Endothelial cell of umbilical vein (primary cell): ENCODE results near the gene POLR3B. TPM values are rescaled to one million over a fixed set of nuclear protein-coding genes. Genes with fewer than 3 reads are reported as not detected.

Experiments
- BruUV-seq: library from RNA; stranded (reverse); fragments of 400-500 nt; replicated peaks from 2 replicates; lab custom pipeline; 2021; lab: Mats Ljungman, UMichigan
- CTCF ChIA-PET: fragments of 300-600, 350-600 bp; sonication (Branson Sonifier 250); formaldehyde crosslinking; loops from one replicate; lab custom pipeline; 2021; ENCODE audit warnings: antibody characterized with exemption, inconsistent platforms; lab: Charles Lee
- POLR2A ChIA-PET: fragments of 300-600, 350-600 bp; sonication (Branson Sonifier 250); formaldehyde crosslinking; loops from one replicate; lab custom pipeline; 2021; ENCODE audit warnings: antibody characterized with exemption, inconsistent platforms; lab: Charles Lee
- DNase-seq: peaks from one replicate; pipeline ENCODE4 v3.0.0-alpha.2; 2011; ENCODE audit warnings: low read depth, low spot score
- FAIRE-seq: peaks from 2 replicates; lab custom pipeline; 2011; peaks lifted over from hg19 to GRCh38; lab: Jason Lieb, UNC
- H2AFZ ChIP-seq: 2 replicates; pipeline ENCODE4 v1.6.0; 2012; ENCODE audit warnings: low read depth, low read length, control low read depth, inconsistent platforms
- H3K27ac ChIP-seq: 2 replicates; pipeline ENCODE4 v1.5.1; 2011; ENCODE audit warnings: low read depth, mild to moderate bottlenecking, control low read depth, low read length, moderate library complexity; ENCODE audit not compliant: insufficient read depth
- H3K27me3 ChIP-seq, 2 experiments: 2 replicates each; pipeline versions ENCODE4 v1.6.0 to v1.6.1; 2011; ENCODE audit warnings: low read length in 2 of 2, mixed read lengths in 1 of 2; ENCODE audit not compliant: control insufficient read depth in 2 of 2, insufficient read depth in 2 of 2
- H3K36me3 ChIP-seq, 2 experiments: 2 replicates in 1 of 2; 3 replicates in 1 of 2; pipeline ENCODE4 v1.5.1; 2011; ENCODE audit warnings: low read length in 2 of 2, mild to moderate bottlenecking in 1 of 2, moderate library complexity in 1 of 2; ENCODE audit not compliant: control insufficient read depth in 2 of 2, insufficient read depth in 2 of 2; ENCODE audit errors: extremely low read depth in 1 of 2
- H3K4me1 ChIP-seq: 3 replicates; pipeline ENCODE4 v1.5.1; 2011; ENCODE audit warnings: mild to moderate bottlenecking, low read length; ENCODE audit not compliant: control insufficient read depth, insufficient read depth; ENCODE audit errors: extremely low read depth
- H3K4me2 ChIP-seq: 2 replicates; pipeline ENCODE4 v1.6.1; 2011; ENCODE audit warnings: low read length, control low read depth, mixed read lengths; ENCODE audit not compliant: insufficient read depth
- H3K4me3 ChIP-seq, 3 experiments: fragments of 200-600 bp in 1 of 3; sonication (generic), shearing (Covaris generic) in 1 of 3; replicated peaks in 1 of 3; 2 replicates each; pipeline ENCODE4 v1.5.1; 2011 to 2016; ENCODE audit warnings: control low read depth in 3 of 3, low read length in 3 of 3, mild to moderate bottlenecking in 2 of 3, inconsistent platforms in 1 of 3, low read depth in 1 of 3, moderate library complexity in 1 of 3; ENCODE audit not compliant: insufficient read depth in 1 of 3
- H3K79me2 ChIP-seq: 2 replicates; pipeline ENCODE4 v1.6.0; 2012; ENCODE audit warnings: low read length, inconsistent platforms; ENCODE audit not compliant: control insufficient read depth, insufficient read depth
- H3K9ac ChIP-seq: replicated peaks from 2 replicates; pipeline ENCODE3; 2011; ENCODE audit warnings: low read length, control low read depth; ENCODE audit not compliant: insufficient read depth; ENCODE audit errors: extremely low read depth
- H3K9me1 ChIP-seq: replicated peaks from 3 replicates; pipeline ENCODE4 v1.6.0; 2011; ENCODE audit warnings: mild to moderate bottlenecking, low read length; ENCODE audit not compliant: control insufficient read depth, insufficient read depth; ENCODE audit errors: extremely low read depth
- H3K9me3 ChIP-seq: replicated peaks from 2 replicates; pipeline ENCODE4 v1.5.1; 2012; ENCODE audit warnings: low read length, inconsistent platforms; ENCODE audit not compliant: control insufficient read depth, insufficient read depth
- H4K20me1 ChIP-seq: replicated peaks from 2 replicates; pipeline ENCODE3; 2011; ENCODE audit warnings: mild to moderate bottlenecking, low read length; ENCODE audit not compliant: control insufficient read depth, insufficient read depth; ENCODE audit errors: extremely low read depth
- CTCF ChIP-seq, 2 donors: IDR thresholded peaks; 1 replicate in 1 of 2; 2 replicates in 1 of 2; pipeline ENCODE4 v1.5.1; 2011; ENCODE audit warnings: low read length in 2 of 2, mild to moderate bottlenecking in 2 of 2, moderate library complexity in 2 of 2, control low read depth in 1 of 2, inconsistent platforms in 1 of 2, low read depth in 1 of 2; ENCODE audit not compliant: insufficient read depth in 1 of 2; ENCODE audit errors: extremely low read depth in 1 of 2
- EZH2 ChIP-seq: IDR thresholded peaks from 2 replicates; pipeline ENCODE4 v1.6.1; 2012; ENCODE audit warnings: borderline replicate concordance, low read depth, mild to moderate bottlenecking, moderate library complexity, low read length, inconsistent platforms; ENCODE audit not compliant: severe bottlenecking
- FOS ChIP-seq: IDR thresholded peaks from 2 replicates; pipeline ENCODE4 v1.6.1; 2011; ENCODE audit warnings: mild to moderate bottlenecking, low read length, moderate library complexity, borderline replicate concordance; ENCODE audit not compliant: insufficient read depth
- GATA2 ChIP-seq: IDR thresholded peaks from 2 replicates; pipeline ENCODE4 v1.7.0; 2011; ENCODE audit warnings: low read depth, mild to moderate bottlenecking, moderate library complexity, mixed read lengths, low read length; ENCODE audit not compliant: insufficient read length, insufficient read depth
- JUN ChIP-seq: IDR thresholded peaks from 2 replicates; pipeline ENCODE4 v1.6.1; 2011; ENCODE audit warnings: borderline replicate concordance, low read depth; ENCODE audit not compliant: insufficient read length, insufficient read depth
- MAX ChIP-seq: IDR thresholded peaks from 2 replicates; pipeline ENCODE4 v1.6.1; 2011; ENCODE audit not compliant: insufficient read depth, insufficient read length
- POLR2A ChIP-seq: IDR thresholded peaks from 2 replicates; pipeline ENCODE4 v1.6.1; 2012; ENCODE audit warnings: low read depth, mild to moderate bottlenecking, control low read depth, low read length
- POLR2AphosphoS5 ChIP-seq: IDR thresholded peaks from 2 replicates; pipeline ENCODE4 v1.6.1; 2012; ENCODE audit warnings: low read depth, mild to moderate bottlenecking, control low read depth, low read length, moderate library complexity; ENCODE audit not compliant: insufficient read depth
- dilution Hi-C: fragments of 300-500 bp; cut with MboI; formaldehyde crosslinking; loops from one replicate; pipeline ENCODE4 v1.15.0; 2019; ENCODE audit warnings: low sequenced_read_pairs; ENCODE audit not compliant: extremely low pct_ligation_motif_present
- intact Hi-C: fragments of 100-400 bp; cut with micrococcal nuclease; formaldehyde crosslinking; loops from one replicate; pipeline ENCODE4 v1.10.0; 2022
- polyA plus RNA-seq, 4 experiments: library from polyadenylated mRNA; depleted of rRNA in 3 of 4; stranded (reverse) in 3 of 4; unstranded in 1 of 4; fragments of >200 nt; gene quantifications; 2 replicates each; pipeline versions ENCODE4 v1.2.1 to v1.2.3, GENCODE V29; 2011 to 2012; ENCODE audit warnings: missing spikeins in 1 of 4
- total RNA-seq: library from RNA; stranded (reverse); gene quantifications from 2 replicates; pipeline ENCODE4 v1.2.3, GENCODE V29; 2021

POLR3B gene
- total and polyA plus RNA-seq, 2 donors (not counting 3 experiments of a cell fraction or from before 2014, with no cell fraction given), result 6.0 to 12.3 TPM

GRCh38 chr12:106436164-106436563 is 78.6 kb downstream of the POLR3B start:
- H3K27me3 ChIP-seq, result no peaks in the 10 kb centered on the region
- intact Hi-C loops (no loop called here), dilution Hi-C loops (no loop called here)
- FAIRE-seq, result no peak
- H4K20me1 ChIP-seq, result no peaks in the 10 kb centered on the region
- no peak overlapping the region for H3K4me2 ChIP-seq
- H3K36me3 ChIP-seq, result peaks cover 0 to 2% of the 10 kb centered on the region in 2 experiments
- H3K79me2 ChIP-seq, result no peaks in the 10 kb centered on the region
- TF ChIP-seq CTCF (IDR thresholded peaks at IDR 0.05; ENCODE audit: extremely low read depth in 1 of 2, insufficient read depth in 1 of 2, low read depth in 1 of 2, low read length in 2 of 2), result no peak
- no peak for TF ChIP-seq GATA2
- TF ChIP-seq POLR2A, result no peak
- no peak for TF ChIP-seq POLR2AphosphoS5
- TF ChIP-seq FOS, result no peak
- TF ChIP-seq EZH2, result no peak
- TF ChIP-seq MAX, result no peak
- no peak for TF ChIP-seq JUN
- no peak overlapping the region for H2AFZ ChIP-seq
- H3K9me3 ChIP-seq, result no peaks in the 10 kb centered on the region
- H3K4me1 ChIP-seq, result no peaks in the 10 kb centered on the region
- no peak overlapping the region for H3K9ac ChIP-seq
- ChIA-PET POLR2A (no interaction called here), CTCF (no interaction called here)
- H3K27ac ChIP-seq, result no peak overlapping the region
- no peak overlapping the region for H3K4me3 ChIP-seq
- no peak for DNase-seq
- no peaks in the 10 kb centered on the region for H3K9me1 ChIP-seq
- no TSS peak for BruUV-seq
